HAP-1 (cell line): ENCODE results near the gene SGIP1.
A peak's percentile ranks its signal among the peaks of the same experiment; 100 is the strongest.
"Not testable (repeated sequence)": the region's sequence is repeated elsewhere in the genome, so short reads cannot be mapped to it uniquely, and the experiment has no call there.

Source experiments
- DNase-seq, 2 experiments: peaks; one replicate each; pipeline ENCODE4 v3.0.0-alpha.2; 2016 to 2020; ENCODE audit warnings: low spot score in 2 of 2
- H3K27me3 ChIP-seq: fragments of 250-450 bp; sonication (Bioruptor Pico); 2 replicates; pipeline ENCODE4 v1.5.1; 2020; ENCODE audit warnings: low read depth, mild to moderate bottlenecking, moderate library complexity
- H3K36me3 ChIP-seq: fragments of 250-450 bp; sonication (Bioruptor Pico); replicated peaks from 2 replicates; pipeline ENCODE4 v1.5.1; 2020; ENCODE audit warnings: mild to moderate bottlenecking
- H3K4me1 ChIP-seq: fragments of 250-450 bp; sonication (Bioruptor Pico); 2 replicates; pipeline ENCODE4 v1.5.1; 2020; ENCODE audit warnings: mild to moderate bottlenecking
- H3K4me3 ChIP-seq: fragments of 250-450 bp; sonication (Bioruptor Pico); 2 replicates; pipeline ENCODE4 v1.5.1; 2020; ENCODE audit warnings: mild to moderate bottlenecking, moderate library complexity
- H3K9me3 ChIP-seq: fragments of 250-450 bp; sonication (Bioruptor Pico); 2 replicates; pipeline ENCODE4 v1.5.1; 2020; ENCODE audit warnings: mild to moderate bottlenecking, moderate library complexity
- in situ Hi-C: fragments of 300-500 bp; cut with MboI; formaldehyde crosslinking; loops from 3 replicates; pipeline ENCODE4 v1.14.3; 2020; ENCODE audit warnings: low sequenced_read_pairs, inconsistent platforms, mixed read lengths

The SGIP1 gene

DNA sequence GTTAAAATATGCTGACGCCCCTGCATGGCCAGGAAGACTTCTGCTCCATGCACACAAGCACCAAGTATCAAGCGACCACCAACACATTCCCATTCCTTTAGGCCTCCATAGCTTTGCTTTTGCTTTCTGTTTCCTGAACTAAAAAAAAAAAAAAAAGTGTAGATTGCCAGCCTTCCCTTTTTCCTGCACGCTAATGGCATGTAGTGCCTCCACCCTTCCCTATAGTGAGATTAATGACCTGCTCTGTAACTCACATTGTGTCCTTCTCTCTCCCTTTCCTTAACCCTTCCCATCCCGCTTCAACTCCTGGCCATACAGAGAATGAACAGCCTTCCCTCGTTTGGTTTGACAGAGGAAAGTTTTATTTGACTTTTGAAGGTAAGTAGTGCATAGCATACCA lies 161.2 kb downstream of the SGIP1 start:
- no peaks in the 10 kb centered on the region for H3K4me1 ChIP-seq
- no peak for DNase-seq
- no peaks in the 10 kb centered on the region for H3K9me3 ChIP-seq
- in situ Hi-C loops, result no loop called here
- H3K27me3 ChIP-seq, result no peaks in the 10 kb centered on the region
- no peaks in the 10 kb centered on the region for H3K36me3 ChIP-seq
- H3K4me3 ChIP-seq, result no peak overlapping the region

DNA sequence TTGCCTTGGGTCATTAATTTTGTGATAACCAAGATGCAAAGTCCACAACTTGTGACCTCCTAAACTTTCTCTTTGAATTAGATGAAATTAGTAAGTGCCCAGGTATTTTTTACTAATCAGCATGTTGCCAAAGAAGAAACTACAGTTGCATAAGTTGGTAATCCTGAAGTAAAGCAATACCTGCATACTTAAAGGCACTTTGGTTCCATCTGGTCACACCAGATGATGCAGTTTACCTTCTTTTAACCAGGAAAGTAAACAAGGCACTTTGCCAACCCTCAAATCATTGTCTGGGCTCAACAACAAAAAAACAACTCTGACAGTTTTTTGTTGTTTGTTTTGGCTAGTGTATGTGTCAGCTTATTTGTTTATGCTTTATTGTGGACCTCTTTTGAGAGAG lies 162.8 kb downstream of the SGIP1 start:
- no peaks in the 10 kb centered on the region for H3K36me3 ChIP-seq
- no peaks in the 10 kb centered on the region for H3K27me3 ChIP-seq
- H3K4me3 ChIP-seq, result no peak overlapping the region
- H3K4me1 ChIP-seq, result no peaks in the 10 kb centered on the region
- DNase-seq, result no peak
- no peaks in the 10 kb centered on the region for H3K9me3 ChIP-seq
- in situ Hi-C loops, result no loop called here

DNA sequence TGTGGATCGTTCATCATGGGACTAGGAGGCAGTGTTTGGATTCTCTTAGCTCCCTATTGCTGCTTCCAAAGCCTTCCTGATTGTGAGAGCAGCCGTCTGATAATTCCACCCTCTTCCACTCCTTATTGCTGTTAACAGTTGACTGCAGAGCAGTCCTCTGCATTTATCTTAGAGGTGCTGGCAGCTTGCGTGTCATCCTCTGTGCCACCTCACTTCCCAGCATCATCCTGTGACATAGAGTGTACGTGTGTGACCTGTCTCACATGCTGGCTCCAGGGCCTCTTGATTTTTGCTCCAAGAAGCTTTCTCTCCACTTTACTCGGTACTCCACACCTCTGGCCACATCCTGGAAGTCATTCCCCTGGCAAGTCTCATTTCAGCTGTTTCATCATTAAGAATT lies 165.3 kb downstream of the SGIP1 start:
- no peaks in the 10 kb centered on the region for H3K4me1 ChIP-seq
- H3K27me3 ChIP-seq, result no peaks in the 10 kb centered on the region
- H3K9me3 ChIP-seq, result no peaks in the 10 kb centered on the region
- DNase-seq, result no peak
- no peak overlapping the region for H3K4me3 ChIP-seq
- in situ Hi-C loops, result no loop called here
- H3K36me3 ChIP-seq, result no peaks in the 10 kb centered on the region

DNA sequence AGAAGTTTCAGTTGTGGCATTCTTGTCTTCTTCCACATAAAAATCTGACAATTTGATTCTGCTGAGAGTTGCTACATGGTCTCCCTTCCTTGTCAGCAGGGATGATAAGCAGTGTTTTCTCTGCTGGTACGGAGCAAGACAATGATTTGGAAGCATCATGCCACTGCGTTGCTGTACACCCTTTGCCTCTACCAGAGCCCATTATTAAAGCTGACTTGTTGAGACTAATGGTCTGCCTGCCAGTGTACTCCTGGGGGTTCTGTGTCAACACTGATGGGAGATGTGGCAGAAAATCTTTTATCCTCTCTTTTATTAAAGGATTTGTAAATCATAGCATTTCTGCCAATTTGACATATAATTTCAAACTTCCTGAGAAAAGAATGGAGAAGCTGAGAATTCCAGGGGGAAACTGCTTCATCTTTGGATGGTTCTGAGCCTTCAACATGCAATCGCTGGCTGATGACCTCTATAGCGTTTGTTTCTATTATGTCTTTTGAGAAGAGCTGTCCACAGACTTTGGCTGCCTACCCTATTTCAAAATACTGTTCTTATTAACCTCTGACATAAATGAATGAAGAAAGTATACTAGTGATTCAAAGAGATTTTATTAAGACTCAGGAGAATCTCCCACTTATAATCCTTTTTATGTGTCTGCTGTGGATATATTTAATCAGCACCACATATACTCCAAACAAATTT lies 170.4 kb downstream of the SGIP1 start:
- in situ Hi-C loops, result loop anchor here (25.0 kb wide), 1 partner anchor 192 kb away; no protein-coding TSS in a partner anchor
- H3K27me3 ChIP-seq, result no peaks in the 10 kb centered on the region

DNA sequence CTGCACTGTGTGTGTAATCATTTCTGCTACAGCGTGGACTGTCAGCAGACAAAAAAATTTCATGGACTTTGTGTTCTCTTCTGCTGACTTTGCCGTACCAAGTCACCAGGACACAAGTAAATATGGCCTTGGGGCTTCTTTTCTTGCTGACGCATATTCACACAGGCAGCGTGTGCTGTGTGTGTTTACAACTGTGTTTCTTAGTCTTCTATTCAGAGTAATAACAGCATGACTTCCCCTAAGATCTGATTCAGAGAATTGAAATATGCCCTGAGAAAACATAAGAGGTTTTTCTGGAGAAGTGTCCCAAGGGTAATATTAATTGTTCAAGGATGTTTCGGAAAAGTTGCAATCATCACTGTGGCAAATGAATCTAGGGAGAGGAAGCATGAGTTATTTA lies 171.2 kb downstream of the SGIP1 start:
- Histone ChIP-seq H3K9me3 (no peaks in the 10 kb centered on the region), H3K36me3 (no peaks in the 10 kb centered on the region), H3K27me3 (no peaks in the 10 kb centered on the region), H3K4me3 (no peak overlapping the region), H3K4me1 (no peaks in the 10 kb centered on the region)
- in situ Hi-C loops, result loop anchor here (25.0 kb wide), 1 partner anchor 193 kb away; no protein-coding TSS in a partner anchor
- DNase-seq, result no peak

More for the DNA sequence above, 170.4 kb downstream of the SGIP1 start:
- no peaks in the 10 kb centered on the region for H3K9me3 ChIP-seq
- no peak for DNase-seq
- H3K36me3 ChIP-seq, result no peaks in the 10 kb centered on the region
- H3K4me1 ChIP-seq, result no peaks in the 10 kb centered on the region
- H3K4me3 ChIP-seq, result no peak overlapping the region

DNA sequence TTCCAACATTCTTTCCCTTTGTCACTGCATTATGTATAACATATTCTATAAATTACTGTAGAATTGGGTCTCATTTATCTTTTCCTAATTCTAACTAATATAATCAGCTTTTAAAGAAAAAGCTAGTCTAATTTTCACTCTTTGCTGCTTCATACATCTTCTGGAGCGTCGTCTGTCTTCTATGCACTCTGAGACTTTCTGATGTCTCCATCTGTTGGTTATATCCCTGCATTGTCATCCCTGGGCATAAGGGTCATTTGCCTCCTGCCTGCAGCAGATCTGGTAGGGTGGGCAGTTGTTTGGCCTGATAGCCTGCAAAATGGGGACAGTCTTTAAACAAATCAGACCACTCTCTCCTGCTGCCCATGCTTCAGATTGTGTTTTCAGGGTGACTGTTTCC lies 177.5 kb downstream of the SGIP1 start:
- DNase-seq, result no peak
- Histone ChIP-seq H3K9me3 (no peaks in the 10 kb centered on the region), H3K4me1 (no peaks in the 10 kb centered on the region), H3K27me3 (no peaks in the 10 kb centered on the region), H3K36me3 (no peaks in the 10 kb centered on the region), H3K4me3 (no peak overlapping the region)
- in situ Hi-C loops, result loop anchor here (25.0 kb wide), 1 partner anchor 199 kb away; no protein-coding TSS in a partner anchor

DNA sequence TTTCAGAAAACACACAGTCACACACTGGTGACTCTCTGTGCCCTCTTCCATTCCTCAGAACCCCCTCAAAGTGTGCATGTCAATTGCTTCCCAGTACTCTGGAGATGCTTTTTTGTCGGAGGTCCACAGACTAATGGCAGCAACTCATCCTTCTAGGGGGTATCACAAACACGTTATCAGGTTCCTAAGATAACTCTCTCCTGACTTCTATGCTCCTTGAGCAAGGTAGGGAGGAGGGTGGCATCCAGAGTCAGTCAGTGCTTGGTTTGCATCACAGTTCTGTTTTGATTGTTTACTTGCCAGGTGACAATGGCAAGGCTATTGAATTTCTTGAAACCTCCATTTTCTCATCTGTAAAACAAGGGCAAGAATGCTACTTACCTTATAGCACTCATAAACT lies 178.9 kb downstream of the SGIP1 start:
- no peak for DNase-seq
- H3K9me3 ChIP-seq, result no peaks in the 10 kb centered on the region
- in situ Hi-C loops, result loop anchor here (25.0 kb wide), 1 partner anchor 201 kb away; no protein-coding TSS in a partner anchor

DNA sequence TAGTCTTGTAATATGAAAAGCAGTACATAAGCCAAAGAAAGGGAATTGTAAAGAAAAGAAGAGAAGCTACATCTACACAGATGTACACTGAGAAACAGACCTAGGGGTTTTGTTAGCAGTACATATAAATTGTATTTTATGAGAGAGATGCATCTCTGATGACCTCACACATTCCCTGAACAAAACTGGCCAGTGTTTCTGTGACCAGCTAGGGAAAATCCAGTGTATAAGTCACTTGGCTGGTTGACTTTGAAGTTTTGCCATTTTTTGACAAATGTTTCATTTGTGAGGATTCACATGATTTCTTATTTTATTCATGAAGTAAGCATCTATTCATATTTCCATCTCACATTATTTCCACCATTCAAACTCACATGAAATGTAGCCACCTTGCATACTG lies 190.0 kb downstream of the SGIP1 start:
- H3K36me3 ChIP-seq, result no peaks in the 10 kb centered on the region
- no peaks in the 10 kb centered on the region for H3K9me3 ChIP-seq
- H3K4me1 ChIP-seq, result no peaks in the 10 kb centered on the region
- no peak for DNase-seq
- 0 out of 2 replicates have a peak, but pooled peaks cover 2% of the 10 kb centered on the region for H3K27me3 ChIP-seq
- in situ Hi-C loops, result loop anchor here (25.0 kb wide), 1 partner anchor 212 kb away; no protein-coding TSS in a partner anchor
- no peak overlapping the region for H3K4me3 ChIP-seq

More for the DNA sequence above, 178.9 kb downstream of the SGIP1 start:
- Histone ChIP-seq H3K36me3 (no peaks in the 10 kb centered on the region), H3K4me1 (no peaks in the 10 kb centered on the region), H3K4me3 (no peak overlapping the region), H3K27me3 (no peaks in the 10 kb centered on the region)

DNA sequence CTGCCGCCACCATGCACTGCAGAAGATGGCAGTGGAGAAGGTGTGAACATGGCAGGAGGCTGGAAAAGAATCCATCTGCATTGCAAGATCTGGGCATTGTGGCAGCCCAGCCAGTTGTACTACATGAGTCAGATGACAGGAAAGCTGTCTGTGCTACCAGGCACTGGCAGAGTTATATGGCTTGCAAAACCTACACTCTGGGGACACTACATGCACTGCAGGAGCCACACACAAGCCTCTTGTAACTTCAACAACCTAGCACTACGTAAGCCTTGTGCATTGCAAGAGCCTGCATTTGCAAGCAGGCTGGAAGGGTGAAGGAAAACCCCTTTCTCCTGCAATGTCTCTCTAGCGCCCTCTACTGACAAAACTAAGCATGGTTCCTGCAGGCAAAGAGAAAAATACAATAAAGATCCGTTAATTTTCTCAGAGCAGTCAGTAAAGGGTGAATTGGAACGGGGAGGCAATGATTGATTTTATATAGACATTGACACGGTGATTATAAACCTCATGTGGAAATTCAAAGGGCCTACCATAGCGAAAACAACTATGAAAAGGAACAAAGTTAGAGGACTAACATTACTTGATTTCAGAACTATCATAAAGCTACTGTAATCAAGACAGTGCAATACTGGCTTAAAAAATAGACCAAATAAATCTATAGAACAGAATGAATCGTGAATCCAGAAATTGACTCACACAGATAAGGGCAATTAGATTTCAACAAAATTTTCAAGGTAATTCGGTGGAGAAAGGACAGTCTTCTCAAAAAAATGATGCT lies 192.1 kb downstream of the SGIP1 start:
- H3K4me3 ChIP-seq, result no peak overlapping the region
- in situ Hi-C loops, result loop anchor here (25.0 kb wide), 1 partner anchor 464 kb away; no protein-coding TSS in a partner anchor
- H3K36me3 ChIP-seq, result no peaks in the 10 kb centered on the region
- H3K4me1 ChIP-seq, result no peaks in the 10 kb centered on the region
- DNase-seq, result peak; percentile 62 to 77
- no peaks in the 10 kb centered on the region for H3K9me3 ChIP-seq
- H3K27me3 ChIP-seq, result 0 out of 2 replicates have a peak, but pooled peaks cover 2% of the 10 kb centered on the region

DNA sequence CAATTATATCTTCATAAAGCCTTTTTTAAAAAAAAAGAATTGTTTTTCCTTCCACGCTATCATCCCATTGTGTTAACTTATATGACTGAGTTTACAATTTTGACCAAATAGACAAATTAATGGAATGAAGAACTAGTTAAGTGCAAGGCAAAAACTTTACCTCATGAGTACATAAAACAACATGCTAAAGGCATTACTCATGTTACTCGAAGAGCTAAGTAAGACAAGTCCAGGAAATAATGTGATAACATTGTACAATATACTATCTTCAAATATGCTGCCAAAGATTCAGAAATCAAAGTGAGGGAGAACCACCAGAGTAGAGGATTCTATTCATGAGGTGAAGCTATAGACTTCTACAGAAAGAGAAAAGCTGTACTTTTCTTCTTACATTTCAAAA lies 194.1 kb downstream of the SGIP1 start:
- in situ Hi-C loops, result loop anchor here (25.0 kb wide), 1 partner anchor 466 kb away; no protein-coding TSS in a partner anchor
- Histone ChIP-seq H3K4me3 (no peak overlapping the region), H3K9me3 (no peaks in the 10 kb centered on the region), H3K27me3 (0 out of 2 replicates have a peak, but pooled peaks cover 2% of the 10 kb centered on the region), H3K4me1 (no peaks in the 10 kb centered on the region), H3K36me3 (no peaks in the 10 kb centered on the region)
- DNase-seq, result no peak

DNA sequence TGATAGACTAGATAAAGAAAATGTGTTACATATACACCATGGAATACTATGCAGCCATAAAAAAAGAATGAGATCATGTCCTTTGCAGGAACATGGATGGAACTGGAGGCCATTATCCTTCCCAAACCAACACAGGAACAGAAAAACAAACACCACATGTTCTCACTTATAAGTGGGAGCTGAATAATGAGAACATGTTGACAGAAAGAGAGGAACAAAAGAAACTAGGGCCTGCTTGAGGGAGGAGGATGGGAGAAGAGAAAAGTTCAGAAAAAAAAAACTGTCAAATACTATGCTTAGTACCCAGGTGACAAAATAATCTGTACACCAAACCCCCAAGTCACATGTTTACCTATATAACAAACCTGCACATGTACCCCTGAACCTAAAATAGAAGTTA lies 194.8 kb downstream of the SGIP1 start:
- H3K4me3 ChIP-seq, H3K9me3 ChIP-seq, H3K4me1 ChIP-seq, H3K36me3 ChIP-seq, H3K27me3 ChIP-seq, DNase-seq: not testable (repeated sequence)
- in situ Hi-C loops, result loop anchor here (25.0 kb wide), 1 partner anchor 466 kb away; no protein-coding TSS in a partner anchor

DNA sequence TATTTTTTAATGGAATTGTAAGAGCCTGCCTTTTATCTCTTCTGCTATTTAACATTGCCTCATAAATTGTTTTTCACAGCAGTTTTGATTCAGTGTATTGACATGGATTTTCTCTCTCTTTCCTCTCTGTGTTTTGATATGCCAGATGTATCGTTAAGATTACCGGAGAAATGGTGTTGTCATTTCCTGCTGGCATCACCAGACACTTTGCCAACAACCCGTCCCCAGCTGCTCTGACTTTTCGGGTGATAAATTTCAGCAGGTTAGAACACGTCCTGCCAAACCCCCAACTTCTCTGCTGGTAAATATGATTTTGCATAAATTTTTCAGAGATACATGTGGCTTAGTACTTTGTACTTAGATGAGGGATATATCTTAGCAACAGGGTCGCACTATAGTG lies 195.2 kb downstream of the SGIP1 start:
- Histone ChIP-seq H3K27me3 (0 out of 2 replicates have a peak, but pooled peaks cover 2% of the 10 kb centered on the region), H3K36me3 (no peaks in the 10 kb centered on the region), H3K4me1 (peaks cover 5% of the 10 kb centered on the region), H3K4me3 (no peak overlapping the region), H3K9me3 (no peaks in the 10 kb centered on the region)
- no peak for DNase-seq
- in situ Hi-C loops, result loop anchor here (25.0 kb wide), 1 partner anchor 467 kb away; no protein-coding TSS in a partner anchor

DNA sequence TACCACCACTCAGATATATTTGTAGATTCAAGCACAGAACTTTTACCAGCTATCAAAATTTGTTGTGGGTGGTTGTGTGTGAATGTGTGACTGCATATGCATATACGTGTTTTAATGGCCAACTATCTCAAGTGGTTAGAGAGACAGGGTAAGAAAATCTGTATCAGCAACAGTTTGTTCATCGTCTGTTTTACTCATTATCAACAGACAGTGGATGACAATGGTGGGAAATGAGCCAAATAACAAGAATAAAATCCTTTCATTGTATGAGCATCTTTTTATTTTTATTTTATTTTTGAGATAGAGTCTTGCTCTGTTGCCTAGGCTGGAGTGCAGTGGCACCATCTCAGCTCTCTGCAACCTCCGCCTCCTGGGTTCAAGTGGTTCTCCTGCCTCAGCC lies 195.6 kb downstream of the SGIP1 start:
- 0 out of 2 replicates have a peak, but pooled peaks cover 2% of the 10 kb centered on the region for H3K27me3 ChIP-seq
- H3K4me3 ChIP-seq, result no peak overlapping the region
- H3K36me3 ChIP-seq, result no peaks in the 10 kb centered on the region
- no peak for DNase-seq
- in situ Hi-C loops, result loop anchor here (25.0 kb wide), 1 partner anchor 467 kb away; no protein-coding TSS in a partner anchor
- no peaks in the 10 kb centered on the region for H3K9me3 ChIP-seq
- peaks cover 5% of the 10 kb centered on the region for H3K4me1 ChIP-seq
